Left ventricle myocardium inferior (tissue), 1 donor: ENCODE data around the gene TBC1D12. TPM values are rescaled to one million over a fixed set of nuclear protein-coding genes. Genes with fewer than 3 reads are reported as not detected.

Source experiments
- DNase-seq: peaks from one replicate; pipeline ENCODE4 v3.0.0-alpha.2; 2020
- H3K27ac ChIP-seq: fragments of 200-600 bp; replicated peaks from 2 replicates; pipeline ENCODE4 v1.8.0; 2021
- H3K27me3 ChIP-seq: fragments of 200-600 bp; 2 replicates; pipeline ENCODE4 v1.8.0; 2021; ENCODE audit warnings: low read depth
- H3K36me3 ChIP-seq: fragments of 200-600 bp; 2 replicates; pipeline ENCODE4 v1.8.0; 2021
- H3K4me1 ChIP-seq: fragments of 200-600 bp; 2 replicates; pipeline ENCODE4 v1.8.0; 2021
- H3K4me3 ChIP-seq: fragments of 200-600 bp; 2 replicates; pipeline ENCODE4 v1.8.0; 2021; ENCODE audit warnings: mild to moderate bottlenecking, moderate library complexity
- H3K9me3 ChIP-seq: fragments of 200-600 bp; replicated peaks from 2 replicates; pipeline ENCODE4 v1.8.0; 2021
- CTCF ChIP-seq: fragments of 200-600 bp; IDR thresholded peaks from 2 replicates; pipeline ENCODE4 v1.8.0; 2021; ENCODE audit warnings: antibody characterized with exemption, mild to moderate bottlenecking, borderline replicate concordance
- intact Hi-C: fragments of 100-400 bp; cut with micrococcal nuclease; formaldehyde crosslinking; loops from one replicate; pipeline ENCODE4 v1.11.0; 2022
- long read RNA-seq: library from polyadenylated mRNA; unstranded; transcript quantifications from one replicate; pipeline ENCODE4 v2.0.0, GENCODE V29; 2021
- total RNA-seq: library from RNA; stranded (reverse); fragmentation: NEBNext Ultra II Directional; extraction: Animal tissue kit (Norgen Biotek cat#: 25700); gene quantifications from one replicate; pipeline ENCODE4 v1.2.1, GENCODE V29; 2021
- donor health status: DM: no; HTN: yes; CAD: no; lungs with severe emphysema.

The TBC1D12 gene
- total RNA-seq = 4.4 TPM
- long read RNA-seq, full-length matches to known transcripts = 11 of 18 reads
- long read RNA-seq, partial matches to known transcripts = 2 of 18 reads
- long read RNA-seq, other reads (novel, unspliced or antisense) = 5 of 18 reads

GRCh38 chr10:94402204-94402842 lies at the start of gene TBC1D12:
Gene TBC1D12, plus strand, starts transcription at chr10:94402541. Its CDS starts 73 bp downstream, at chr10:94402614.
- peak within 1 kb of the TSS; percentile 98 for H3K27ac ChIP-seq
- H3K4me3 ChIP-seq = peak within 1 kb of the TSS; percentile 96
- intact Hi-C loops = no loop called here
- peaks cover 9% of the 10 kb centered on the region for H3K27me3 ChIP-seq
- H3K4me1 ChIP-seq = peaks cover 40% of the 10 kb centered on the region
- peak; percentile 96 for DNase-seq
- H3K9me3 ChIP-seq = no peaks in the 10 kb centered on the region
- H3K36me3 ChIP-seq = no peaks in the 10 kb centered on the region
- TF ChIP-seq CTCF = no peak

GRCh38 chr10:94353336-94353735 lies 49.0 kb upstream of the TBC1D12 start:
- no peak for TF ChIP-seq CTCF
- intact Hi-C loops = no loop called here
- no peak for DNase-seq

GRCh38 chr10:94355841-94356240 lies 46.5 kb upstream of the TBC1D12 start:
- peaks cover 7% of the 10 kb centered on the region for H3K4me1 ChIP-seq
- no peaks in the 10 kb centered on the region for H3K27me3 ChIP-seq
- H3K36me3 ChIP-seq = peaks cover 80% of the 10 kb centered on the region
- intact Hi-C loops = no loop called here
- no peak overlapping the region for H3K4me3 ChIP-seq
- DNase-seq = no peak
- no peak for TF ChIP-seq CTCF
- no peak overlapping the region for H3K27ac ChIP-seq
- H3K9me3 ChIP-seq = no peaks in the 10 kb centered on the region

More at GRCh38 chr10:94353336-94353735, 49.0 kb upstream of the TBC1D12 start:
- H3K4me3 ChIP-seq = no peak overlapping the region
- H3K36me3 ChIP-seq = peaks cover 86% of the 10 kb centered on the region
- H3K9me3 ChIP-seq = no peaks in the 10 kb centered on the region
- no peaks in the 10 kb centered on the region for H3K4me1 ChIP-seq
- no peak overlapping the region for H3K27ac ChIP-seq
- H3K27me3 ChIP-seq = no peaks in the 10 kb centered on the region

- no peaks in the 10 kb centered on the region for H3K27me3 ChIP-seq
- H3K9me3 ChIP-seq = no peaks in the 10 kb centered on the region
- no peak overlapping the region for H3K27ac ChIP-seq
- intact Hi-C loops = no loop called here
- peaks cover 70% of the 10 kb centered on the region for H3K36me3 ChIP-seq
- H3K4me3 ChIP-seq = no peak overlapping the region
- peaks cover 20% of the 10 kb centered on the region for H3K4me1 ChIP-seq
- DNase-seq = no peak
- no peak for TF ChIP-seq CTCF
Observed at GRCh38 chr10:94357193-94357592, 45.1 kb upstream of the TBC1D12 start.

GRCh38 chr10:94358480-94358879 lies 43.9 kb upstream of the TBC1D12 start:
- peaks cover 60% of the 10 kb centered on the region for H3K36me3 ChIP-seq
- no peak overlapping the region for H3K27ac ChIP-seq
- peaks cover 30% of the 10 kb centered on the region for H3K4me1 ChIP-seq
- DNase-seq = no peak
- H3K9me3 ChIP-seq = no peaks in the 10 kb centered on the region
- intact Hi-C loops = no loop called here
- H3K27me3 ChIP-seq = no peaks in the 10 kb centered on the region
- no peak overlapping the region for H3K4me3 ChIP-seq
- no peak for TF ChIP-seq CTCF
